Measurements from ENCODE around the gene LRP1B.

Gene LRP1B

GRCh38 chr2:141499123-141499522, 631.7 kb downstream of the LRP1B start:
- DNase-seq, result no peak

DNA sequence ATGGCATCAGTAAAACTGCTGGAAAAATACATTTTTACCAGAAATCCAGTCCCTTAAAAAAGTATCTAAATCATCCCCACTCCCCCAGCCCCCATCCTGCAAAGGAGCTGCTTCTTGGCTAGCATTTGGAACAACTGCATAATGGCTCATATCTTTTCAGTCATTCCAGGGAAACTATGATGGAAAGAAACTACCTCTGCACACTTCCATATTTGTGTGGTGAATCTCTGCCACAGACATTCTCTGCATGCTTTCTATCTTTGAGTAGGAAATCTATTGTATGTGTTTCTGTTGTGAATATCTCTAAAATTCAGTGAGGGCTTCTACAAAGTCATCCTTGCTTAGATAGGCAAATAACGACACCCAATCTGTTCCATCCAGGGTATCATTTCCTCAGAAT, 632.3 kb downstream of the LRP1B start:
- no peak for DNase-seq

DNA sequence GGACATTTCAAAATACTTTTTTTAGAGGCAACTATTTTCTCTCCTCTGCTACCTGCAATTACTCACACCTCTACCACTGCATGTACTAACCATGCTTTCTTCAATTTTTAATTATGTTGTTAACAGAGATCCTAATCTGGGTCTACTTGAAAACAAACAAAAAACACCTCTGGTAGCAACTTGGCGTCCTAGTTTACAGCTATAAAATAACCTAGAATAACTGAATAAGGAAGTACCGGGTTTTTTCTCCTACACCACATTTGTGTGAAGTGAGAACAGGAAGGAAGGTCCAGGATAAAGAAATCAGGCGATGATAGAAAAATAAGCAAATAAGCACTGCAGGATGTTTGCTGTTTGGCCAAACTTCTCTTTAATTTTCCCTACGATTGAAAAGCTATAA, 633.5 kb downstream of the LRP1B start:
- DNase-seq, result no peak

GRCh38 chr2:141496810-141497209, 634.0 kb downstream of the LRP1B start:
- no peak for DNase-seq

GRCh38 chr2:141493936-141494335, 636.9 kb downstream of the LRP1B start:
- no peak for DNase-seq

DNA sequence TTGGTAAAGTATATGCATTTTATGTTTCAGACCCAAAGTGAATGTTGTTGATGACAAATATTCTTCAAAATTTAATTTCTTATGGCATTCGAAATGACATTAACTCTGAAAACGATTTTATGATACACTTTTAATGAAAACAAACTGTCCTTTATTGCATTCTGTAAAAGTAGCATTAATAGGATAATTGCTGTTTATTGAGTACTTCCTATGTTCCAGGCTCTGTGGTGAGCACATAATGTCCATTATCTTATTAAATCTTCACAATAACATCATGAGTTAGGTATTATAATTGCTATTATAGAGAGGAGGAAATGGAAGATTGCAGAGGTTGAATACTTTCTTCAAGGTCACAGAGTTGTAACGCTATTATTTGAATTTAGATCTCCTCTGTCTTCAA, 638.0 kb downstream of the LRP1B start:
- DNase-seq, result no peak

DNA sequence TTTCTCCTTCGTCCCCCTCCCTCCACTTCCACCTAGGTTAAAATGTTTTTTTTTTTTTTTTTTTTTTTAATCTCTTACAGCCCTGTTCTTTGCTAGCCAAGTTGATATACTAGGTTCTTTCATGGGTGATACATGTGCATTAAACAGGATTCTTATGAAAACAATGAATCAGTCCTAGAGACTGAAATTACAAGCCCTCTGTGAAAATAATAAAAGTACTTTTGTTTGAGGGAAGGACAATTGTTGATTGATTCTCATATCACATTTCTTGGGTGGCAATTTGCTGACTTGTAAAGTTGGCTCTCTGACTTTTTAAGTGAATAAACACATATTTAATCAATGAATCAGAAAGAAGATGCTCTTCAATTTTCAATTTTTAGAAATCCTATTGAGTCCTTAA, 639.9 kb downstream of the LRP1B start:
- no peak for DNase-seq

DNA sequence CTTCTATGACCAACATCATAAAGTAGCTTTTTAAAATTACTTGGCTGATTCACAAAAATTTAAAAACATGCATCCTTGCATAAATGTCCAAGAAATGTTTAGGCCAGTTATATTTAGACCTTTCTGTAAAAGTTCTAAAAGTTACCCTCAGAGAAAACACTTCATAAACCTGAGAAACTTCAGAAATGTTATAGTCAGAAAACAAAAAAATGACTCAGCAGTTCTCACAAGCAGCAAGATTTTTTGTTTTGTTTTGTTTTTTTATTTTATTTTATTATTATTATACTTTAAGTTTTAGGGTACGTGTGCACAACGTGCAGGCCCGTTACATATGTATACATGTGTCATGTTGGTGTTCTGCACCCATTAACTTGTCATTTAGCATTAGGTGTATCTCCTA, 648.1 kb downstream of the LRP1B start:
- no peak for DNase-seq

DNA sequence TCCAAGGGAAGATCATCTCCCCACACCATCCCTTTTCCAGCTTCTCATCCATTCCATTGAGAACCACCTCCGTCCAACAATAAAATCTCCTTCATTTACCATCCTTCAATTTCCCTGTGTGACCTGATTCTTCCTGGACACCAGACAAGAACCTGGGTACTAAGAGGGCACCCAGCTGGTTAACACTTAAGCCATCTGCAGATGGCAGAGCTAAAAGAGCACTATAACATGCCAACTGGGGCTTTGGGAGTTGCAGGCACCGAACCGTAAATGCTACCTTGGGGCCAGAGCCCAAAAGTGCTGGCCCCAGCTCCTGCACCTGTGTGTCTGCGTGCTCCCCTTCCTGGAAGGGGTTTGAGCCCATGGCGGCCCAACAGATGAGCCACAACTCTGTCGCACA, 655.0 kb downstream of the LRP1B start:
- DNase-seq, result no peak

- no peak for DNase-seq
Measured at GRCh38 chr2:141468761-141469160, 662.1 kb downstream of the LRP1B start.

- DNase-seq, result no peak
Measured at GRCh38 chr2:141467331-141467730, 663.5 kb downstream of the LRP1B start.

DNA sequence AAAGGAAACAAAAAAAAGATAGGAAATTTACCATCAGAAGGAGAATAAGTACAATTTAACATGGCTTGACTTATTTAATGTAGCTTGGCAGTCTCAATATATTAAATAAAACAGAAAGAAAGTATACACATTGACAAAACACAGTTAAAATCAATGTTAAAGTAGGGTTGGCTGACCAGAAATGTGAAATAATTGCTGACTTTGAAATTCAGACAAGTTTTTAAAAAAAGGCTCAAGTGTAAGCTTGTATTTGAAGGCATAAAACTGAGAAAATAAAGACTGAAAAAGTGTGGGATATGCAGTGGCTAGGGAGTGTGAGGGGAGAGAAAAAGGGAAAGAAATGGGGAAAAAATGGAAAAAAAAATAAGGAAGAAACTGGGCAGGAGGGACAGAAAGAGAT, 665.8 kb downstream of the LRP1B start:
- DNase-seq, result no peak

GRCh38 chr2:141458351-141458750, 672.5 kb downstream of the LRP1B start:
- no peak for DNase-seq

DNA sequence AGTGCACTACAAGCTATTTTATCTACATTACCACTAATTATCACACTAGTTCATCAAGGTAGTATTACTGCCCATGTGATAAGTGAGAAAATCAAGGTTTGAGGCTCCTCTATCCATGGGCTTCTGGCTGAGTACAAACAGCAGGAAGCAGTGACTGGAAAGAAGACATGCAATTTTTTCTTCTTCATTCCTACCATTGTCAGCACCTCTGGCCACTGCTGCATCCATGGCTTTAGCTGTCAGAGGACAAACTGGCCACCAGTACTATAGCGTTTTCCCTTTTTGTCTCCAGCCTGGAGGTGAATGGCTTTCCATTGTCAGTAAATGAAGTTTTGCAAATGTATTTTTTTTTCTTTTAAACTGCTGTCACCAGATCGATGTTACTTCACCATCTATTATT, 674.9 kb downstream of the LRP1B start:
- DNase-seq, result no peak

DNA sequence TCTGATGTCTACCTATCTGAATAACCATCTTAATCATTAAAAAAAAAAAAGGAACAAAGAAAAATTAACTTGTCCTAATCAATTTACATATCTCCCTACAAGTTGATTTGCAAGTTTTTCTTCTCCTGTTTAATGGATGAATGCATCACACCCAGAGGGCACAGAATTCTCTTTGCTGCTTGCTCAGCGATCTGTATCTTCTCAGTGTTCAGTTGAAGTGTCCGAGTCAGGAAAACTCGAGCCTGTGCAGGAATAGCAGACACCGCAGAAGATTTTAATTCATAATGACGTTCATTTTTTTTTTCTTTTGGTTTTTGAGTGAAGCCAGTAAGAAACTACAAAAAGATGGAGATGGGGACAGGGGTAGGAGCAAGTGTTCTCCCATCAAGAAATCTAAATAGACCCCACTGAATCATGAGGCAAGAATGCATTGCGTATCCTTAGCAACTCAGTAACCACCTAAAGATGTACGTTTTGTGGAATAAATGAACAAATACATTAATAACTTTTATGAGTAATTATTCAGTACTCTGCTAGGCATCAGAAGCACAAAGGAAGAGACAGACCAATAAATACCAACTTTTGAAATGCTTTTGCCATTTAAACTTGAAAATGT, 675.5 kb downstream of the LRP1B start:
- no peak for DNase-seq

- DNase-seq, result no peak
Measured at GRCh38 chr2:141440072-141440635, 690.7 kb downstream of the LRP1B start.

DNA sequence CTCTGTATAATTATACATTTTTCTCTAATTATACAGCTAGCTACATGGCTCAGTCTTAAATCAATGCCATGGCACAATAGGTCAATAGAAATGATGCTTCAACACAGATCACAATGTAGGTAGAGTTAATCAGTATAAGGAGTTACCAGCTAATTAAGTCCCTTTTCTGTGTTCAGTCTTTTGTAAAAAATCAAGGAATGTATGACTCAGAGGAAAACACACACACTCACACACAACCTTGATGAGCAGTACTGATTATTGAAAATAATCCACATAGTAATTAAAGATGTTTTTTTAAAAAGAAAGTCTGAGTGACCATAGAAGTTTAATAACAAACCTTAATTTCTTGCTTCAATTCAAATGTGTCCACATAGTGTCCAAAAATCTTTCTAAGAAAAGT, 691.3 kb downstream of the LRP1B start:
- DNase-seq, result no peak

DNA sequence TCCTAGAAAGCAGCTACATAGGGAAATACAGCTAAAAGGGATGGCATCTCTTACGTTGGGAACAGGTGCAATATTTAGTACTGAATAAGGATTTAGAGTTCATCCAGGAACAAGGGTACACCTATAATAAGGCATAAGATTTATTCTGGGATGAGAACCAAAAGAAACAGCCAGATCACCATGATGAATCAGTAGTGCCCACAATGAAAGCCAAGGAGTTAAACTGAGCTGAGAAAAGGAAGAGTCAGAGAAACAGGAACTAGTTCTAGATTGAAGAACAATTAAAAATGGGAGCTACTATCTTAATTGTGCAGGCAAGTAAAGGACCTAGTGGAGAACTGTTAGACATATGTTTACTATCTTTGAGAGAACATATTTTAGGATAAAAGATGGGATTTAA, 692.3 kb downstream of the LRP1B start:
- DNase-seq, result no peak

DNA sequence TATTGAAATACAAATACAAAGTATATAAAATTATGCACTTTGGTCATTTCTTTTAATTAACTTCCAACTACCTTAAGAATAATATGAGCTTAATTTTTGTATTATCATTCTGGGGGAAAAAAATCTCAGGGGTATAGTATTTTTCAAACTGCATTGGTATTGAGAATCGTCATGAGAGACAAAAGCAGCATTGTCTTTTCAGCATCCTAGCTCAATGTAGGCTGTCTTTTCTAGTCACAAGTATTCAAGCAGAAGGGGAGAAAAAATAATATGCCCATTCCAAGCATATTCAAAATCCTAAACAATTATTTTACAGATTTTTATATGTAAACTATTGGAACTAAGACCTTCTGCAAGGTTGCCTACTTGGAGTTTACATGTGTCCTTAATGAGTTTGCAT, 693.3 kb downstream of the LRP1B start:
- no peak for DNase-seq

- DNase-seq, result no peak
Measured at GRCh38 chr2:141423124-141423523, 707.7 kb downstream of the LRP1B start.

GRCh38 chr2:141417246-141417797, 713.5 kb downstream of the LRP1B start:
- DNase-seq, result no peak

GRCh38 chr2:141411419-141411818, 719.4 kb downstream of the LRP1B start:
- no peak for DNase-seq

DNA sequence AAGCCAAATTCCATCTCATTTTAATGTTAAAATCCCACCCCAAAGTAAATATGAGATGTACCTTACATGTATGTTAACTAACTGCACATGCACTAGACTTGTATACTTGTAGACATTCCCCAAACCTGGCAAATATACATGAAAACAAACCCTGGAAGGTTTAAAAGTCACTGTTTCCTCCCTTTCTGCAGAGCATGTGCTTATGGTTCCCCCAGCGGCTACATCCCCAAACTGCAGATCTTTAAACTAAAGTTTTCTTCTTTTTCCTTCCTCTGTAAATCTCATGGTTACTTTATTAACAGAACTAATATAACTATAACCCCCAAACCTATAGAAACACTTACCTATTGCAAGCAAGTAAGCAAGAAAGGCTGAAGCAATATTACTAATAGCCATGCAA, 731.5 kb downstream of the LRP1B start:
- DNase-seq, result no peak

GRCh38 chr2:141393214-141393545, 737.6 kb downstream of the LRP1B start:
- DNase-seq, result no peak

- DNase-seq, result no peak
Measured at GRCh38 chr2:141392517-141393213, 738.2 kb downstream of the LRP1B start.

Measured in CD4-positive, alpha-beta T cell treated with Interleukin-1 beta for 1 hour (primary cell).